Measurements from ENCODE around the gene SMYD3. TPM values are rescaled to one million over a fixed set of nuclear protein-coding genes. Genes with fewer than 3 reads are reported as not detected.
A peak's percentile ranks its signal among the peaks of the same experiment; 100 is the strongest.

SMYD3 gene
- total RNA-seq, 1 experiment from 2014 or later: 25.5 TPM

- Histone ChIP-seq H3K27me3 (ENCODE audit: insufficient read depth, low read length) (no peaks in the 10 kb centered on the region), H3K9me3 (ENCODE audit: control insufficient read depth, low read depth, low read length) (no peaks in the 10 kb centered on the region), H3K4me2 (ENCODE audit: insufficient read depth, insufficient read length, low read length) (no peak overlapping the region), H3K9ac (ENCODE audit: extremely low read depth, insufficient read length, low read length) (no peak overlapping the region), H3K4me1 (ENCODE audit: insufficient read depth, low read length) (no peaks in the 10 kb centered on the region; the same call in 1 of the 2 replicates), H3K18ac (ENCODE audit: insufficient read length, low read depth, low read length) (no peak overlapping the region), H2BK120ac (ENCODE audit: low read depth, low read length, poor library complexity, severe bottlenecking) (no peak overlapping the region), H4K8ac (replicated peaks; ENCODE audit: insufficient read length, low read depth, low read length) (no peak overlapping the region), H3T11ph (ENCODE audit: low read length) (no peak overlapping the region), H3K27ac (ENCODE audit: insufficient read length, low read depth, low read length) (no peak overlapping the region), H3K23me2 (ENCODE audit: insufficient read length, low read depth, low read length, poor library complexity, severe bottlenecking) (no peaks in the 10 kb centered on the region), H2BK5ac (ENCODE audit: insufficient read length, low read length) (no peak overlapping the region), H3K23ac (ENCODE audit: insufficient read length, low read depth, low read length) (no peak overlapping the region), H2BK12ac (ENCODE audit: insufficient read length, low read depth, low read length) (no peak overlapping the region), H3K56ac (ENCODE audit: insufficient read length, low read depth, low read length) (no peak overlapping the region), H3K79me2 (ENCODE audit: insufficient read depth, low read length) (no peaks in the 10 kb centered on the region), H4K20me1 (ENCODE audit: control insufficient read depth, insufficient read depth, insufficient read length) (no peaks in the 10 kb centered on the region), H2AK5ac (ENCODE audit: insufficient read length, low read length) (no peak overlapping the region), H2BK20ac (ENCODE audit: low read depth, low read length, poor library complexity, severe bottlenecking) (no peak overlapping the region), H2AFZ (ENCODE audit: low read length) (no peak overlapping the region), H2BK15ac (ENCODE audit: low read depth, low read length) (no peak overlapping the region), H4K91ac (ENCODE audit: insufficient read length, low read depth, low read length) (no peak overlapping the region), H3K14ac (ENCODE audit: insufficient read depth, low read length) (no peak overlapping the region), H4K5ac (ENCODE audit: insufficient read length, low read depth, low read length) (no peak overlapping the region), H3K79me1 (ENCODE audit: insufficient read depth, low read depth, low read length, poor library complexity, severe bottlenecking) (no peaks in the 10 kb centered on the region), H3K4ac (ENCODE audit: low read depth, low read length) (no peak overlapping the region)
- no peak for DNase-seq
- no peaks in the 10 kb centered on the region for H3K36me3 Mint-ChIP-seq (ENCODE audit: insufficient read depth in 1 of 3, low read depth in 3 of 3)
- TF ChIP-seq CTCF (conservative IDR thresholded peaks at IDR 0.05): no peak
- H3K9me3 Mint-ChIP-seq: no peaks in the 10 kb centered on the region
- no CpG with 5 or more reads among the region's 1 CpG for WGBS (ENCODE audit: extremely low coverage, insufficient read length, low lambda C conversion rate)
- H3K4me3 Mint-ChIP-seq: no peak overlapping the region
- H3K27me3 Mint-ChIP-seq (ENCODE audit: low read depth): no peaks in the 10 kb centered on the region
- H3K4me1 Mint-ChIP-seq: peaks cover 6 to 8% of the 10 kb centered on the region in 2 experiments; a peak in 3 of 4 replicates
- H3K27ac Mint-ChIP-seq: 0 out of 7 replicates have a peak overlapping the region, but pooled peaks of 1 of the 3 experiments have one; percentile 67
Observed at GRCh38 chr1:246383239-246383589, 123.9 kb downstream of the SMYD3 start.

All from H9 (cell line).